Fibroblast of mammary gland (primary cell): ENCODE data around the gene PNMA6E.

Experiments
- DNase-seq: peaks from one replicate; pipeline ENCODE4 v3.0.0-alpha.2; 2010; ENCODE audit warnings: low read depth
- H3K4me3 ChIP-seq: 2 replicates; pipeline ENCODE4 v1.5.1; 2011; ENCODE audit warnings: low read depth, mild to moderate bottlenecking, low read length, moderate library complexity; ENCODE audit not compliant: control insufficient read depth
- TF ChIP-seq, protein P1 (sequence below): conservative IDR thresholded peaks from 2 replicates; pipeline ENCODE4 v1.5.1; 2011; ENCODE audit warnings: low read depth, low read length, inconsistent platforms; ENCODE audit not compliant: control insufficient read depth, insufficient read depth

The PNMA6E gene

DNA sequence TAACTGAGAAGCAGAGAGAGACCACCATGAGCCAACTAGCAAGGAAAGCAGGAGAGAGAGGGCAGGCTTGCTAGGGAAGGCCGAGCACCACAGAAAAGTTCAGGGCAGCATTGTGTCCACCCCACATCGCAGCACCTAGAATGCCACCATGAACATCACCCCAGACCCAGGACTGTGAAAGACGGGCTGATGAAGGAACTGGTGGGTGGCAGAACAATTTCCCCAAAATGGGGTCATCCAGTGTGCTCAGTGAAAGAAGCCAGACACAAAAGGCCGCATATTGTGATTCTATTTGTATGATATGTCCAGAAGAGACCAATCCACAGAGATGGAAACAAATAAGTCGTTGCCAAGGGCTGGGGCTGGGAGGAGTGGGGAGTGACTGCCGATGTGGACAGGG, 16.8 kb downstream of the PNMA6E start:
- TF ChIP-seq, protein P1, sequence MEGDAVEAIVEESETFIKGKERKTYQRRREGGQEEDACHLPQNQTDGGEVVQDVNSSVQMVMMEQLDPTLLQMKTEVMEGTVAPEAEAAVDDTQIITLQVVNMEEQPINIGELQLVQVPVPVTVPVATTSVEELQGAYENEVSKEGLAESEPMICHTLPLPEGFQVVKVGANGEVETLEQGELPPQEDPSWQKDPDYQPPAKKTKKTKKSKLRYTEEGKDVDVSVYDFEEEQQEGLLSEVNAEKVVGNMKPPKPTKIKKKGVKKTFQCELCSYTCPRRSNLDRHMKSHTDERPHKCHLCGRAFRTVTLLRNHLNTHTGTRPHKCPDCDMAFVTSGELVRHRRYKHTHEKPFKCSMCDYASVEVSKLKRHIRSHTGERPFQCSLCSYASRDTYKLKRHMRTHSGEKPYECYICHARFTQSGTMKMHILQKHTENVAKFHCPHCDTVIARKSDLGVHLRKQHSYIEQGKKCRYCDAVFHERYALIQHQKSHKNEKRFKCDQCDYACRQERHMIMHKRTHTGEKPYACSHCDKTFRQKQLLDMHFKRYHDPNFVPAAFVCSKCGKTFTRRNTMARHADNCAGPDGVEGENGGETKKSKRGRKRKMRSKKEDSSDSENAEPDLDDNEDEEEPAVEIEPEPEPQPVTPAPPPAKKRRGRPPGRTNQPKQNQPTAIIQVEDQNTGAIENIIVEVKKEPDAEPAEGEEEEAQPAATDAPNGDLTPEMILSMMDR = no peak
- no peak for DNase-seq
- H3K4me3 ChIP-seq = no peak overlapping the region

DNA sequence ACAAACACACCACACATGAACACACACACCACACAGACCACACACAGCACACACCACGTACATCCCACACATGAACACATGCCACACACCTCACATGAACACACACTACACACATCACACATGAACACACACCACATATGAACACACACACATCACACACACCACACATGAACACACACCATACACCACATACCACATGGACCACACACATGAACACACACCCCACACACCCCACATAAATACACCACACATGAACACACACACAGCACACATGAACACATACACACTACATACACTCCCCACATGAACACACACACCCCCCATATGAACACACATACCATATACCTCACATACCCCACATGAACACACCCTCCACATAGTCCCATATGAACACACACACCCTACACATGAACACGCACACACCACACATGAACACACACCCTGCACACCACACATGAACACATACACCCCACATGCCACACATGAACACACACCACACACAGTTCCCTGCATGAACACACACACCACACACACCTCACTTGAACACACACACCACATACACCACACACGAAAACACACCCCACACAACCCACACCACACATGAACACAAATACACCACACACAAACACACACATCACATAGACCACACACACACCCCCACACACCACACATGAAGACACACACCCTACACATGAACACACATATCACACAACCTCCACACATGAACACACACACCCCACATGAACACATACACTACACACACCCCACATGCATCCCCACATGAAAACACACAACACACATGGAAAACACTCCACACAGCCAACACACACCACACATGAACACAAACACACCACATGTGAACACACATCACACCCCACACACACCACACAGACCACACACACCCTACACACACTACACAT, 18.3 kb downstream of the PNMA6E start:
- TF ChIP-seq, protein P1 = no peak
- no peak for DNase-seq
- H3K4me3 ChIP-seq = no peak overlapping the region

DNA sequence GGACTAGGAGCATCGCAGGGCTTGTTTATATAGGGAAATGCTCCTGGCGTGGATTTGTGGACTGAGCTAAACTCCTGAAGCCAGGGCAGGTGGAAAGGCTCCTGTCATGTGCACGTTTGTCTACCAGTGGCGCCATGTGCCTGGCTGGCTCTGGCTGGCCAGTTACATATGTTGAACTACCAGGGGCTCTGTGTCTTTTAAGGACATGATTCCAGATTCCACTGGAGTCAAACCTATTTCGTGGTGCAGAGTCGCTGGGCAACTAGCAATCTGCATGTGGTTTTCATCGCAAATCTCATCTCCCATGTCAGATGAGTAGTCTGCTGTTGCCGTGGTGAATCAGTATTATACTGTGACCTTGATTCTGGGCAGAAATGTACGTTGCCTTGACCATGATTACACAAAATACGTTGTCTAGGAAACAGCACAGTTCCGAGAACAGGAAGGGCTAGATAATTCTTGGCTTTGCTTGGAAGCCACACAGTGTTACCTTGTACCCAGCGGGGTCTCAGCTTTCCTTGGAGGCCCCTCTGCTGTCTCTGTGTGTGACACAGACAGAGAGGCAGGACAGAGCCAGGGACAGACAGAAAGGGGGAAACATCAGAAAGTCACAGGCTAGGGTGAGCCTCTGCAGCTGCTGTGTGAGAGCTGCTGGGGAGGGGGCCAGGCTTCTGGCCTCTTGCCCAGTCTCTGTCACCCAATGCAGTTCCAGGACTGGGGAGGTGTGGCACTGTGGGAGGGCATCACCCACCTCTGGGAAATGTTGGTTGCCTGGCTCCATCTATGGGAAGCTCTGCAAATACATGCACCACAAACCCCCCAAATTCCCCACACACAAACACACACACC, 19.2 kb downstream of the PNMA6E start:
- DNase-seq = peak; percentile 91
- H3K4me3 ChIP-seq = no peak overlapping the region
- TF ChIP-seq, protein P1 = peak; percentile 18

DNA sequence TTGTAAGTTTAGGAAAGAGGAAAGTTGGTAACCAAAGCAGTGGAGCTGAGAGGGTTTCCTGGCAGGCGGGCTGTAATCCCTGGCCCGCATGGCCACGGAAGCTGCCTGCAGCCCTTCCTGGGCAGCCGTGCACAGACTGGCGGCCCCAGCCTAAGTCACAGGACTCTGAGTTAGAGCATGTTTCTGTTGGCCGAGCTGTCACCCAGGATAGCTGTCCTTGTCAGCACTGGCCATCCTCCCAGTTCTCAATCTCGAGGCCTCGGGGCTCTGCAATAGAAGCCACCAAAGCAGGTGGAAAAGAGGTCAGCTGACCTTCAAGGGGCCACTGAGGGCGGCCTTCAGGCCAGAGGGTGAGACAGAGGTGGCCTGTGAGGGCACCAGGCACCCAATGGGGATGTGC, 20.5 kb downstream of the PNMA6E start:
- H3K4me3 ChIP-seq = no peak overlapping the region
- DNase-seq = no peak
- TF ChIP-seq, protein P1 = no peak

DNA sequence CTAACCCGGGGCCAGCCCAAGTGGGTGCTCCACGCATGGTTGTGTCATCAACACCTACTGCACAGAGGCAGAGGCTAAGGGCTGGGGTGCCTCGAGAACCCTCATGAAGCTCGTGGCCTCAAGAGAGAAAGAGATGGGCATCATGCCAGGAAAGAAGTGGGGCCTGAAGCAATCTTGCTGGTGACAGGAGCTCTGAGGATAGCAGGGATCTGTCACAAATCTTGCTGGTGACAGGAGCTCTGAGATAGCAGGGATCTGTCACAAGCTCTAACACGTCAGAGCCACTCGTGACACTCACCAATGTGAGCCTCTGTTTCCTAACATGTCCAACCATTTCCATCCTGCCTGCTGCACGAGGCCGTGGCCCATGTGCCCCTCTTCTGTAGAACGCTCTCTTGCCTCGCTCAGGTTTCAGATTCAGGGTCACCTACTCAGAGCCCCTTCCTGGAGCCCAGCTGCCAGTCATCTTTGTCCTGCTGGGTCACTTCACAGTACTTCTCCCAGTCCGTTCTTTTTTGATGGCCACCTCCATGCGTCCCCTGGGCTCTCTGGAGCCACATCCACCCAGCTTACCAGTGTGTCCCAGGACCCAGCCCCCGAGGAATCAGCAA, 21.1 kb downstream of the PNMA6E start:
- H3K4me3 ChIP-seq = no peak overlapping the region
- TF ChIP-seq, protein P1 = no peak
- no peak for DNase-seq

DNA sequence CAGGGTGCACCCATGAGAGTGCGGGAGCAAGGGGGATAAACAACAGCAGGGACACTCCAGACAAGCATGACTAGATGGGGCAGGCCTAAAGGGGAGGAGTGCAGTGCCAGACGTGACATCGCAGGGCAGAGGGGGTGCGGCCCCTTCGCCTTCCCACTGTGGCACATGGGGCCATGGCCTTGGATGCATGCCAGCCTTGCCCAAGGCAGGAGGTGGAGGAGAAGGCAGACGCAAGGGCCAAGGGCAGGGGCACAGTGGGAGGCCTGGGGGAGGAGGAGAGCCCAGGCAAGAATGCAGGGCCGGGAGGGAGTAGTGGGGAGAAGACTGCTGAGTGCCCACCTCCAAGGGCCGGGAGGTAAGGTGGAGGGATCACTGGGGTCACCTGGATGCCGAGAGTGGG, 21.6 kb downstream of the PNMA6E start:
- DNase-seq = no peak
- TF ChIP-seq, protein P1 = no peak
- no peak overlapping the region for H3K4me3 ChIP-seq
